Gastroesophageal sphincter (tissue), 4 donors: ENCODE data around the gene QSOX1. TPM values are rescaled to one million over a fixed set of nuclear protein-coding genes. Genes with fewer than 3 reads are reported as not detected.

Experiments
- ATAC-seq: fragments of 150-250 bp; one replicate; pipeline ENCODE4 v1.9.1; 2016; ENCODE audit warnings: mild to moderate bottlenecking, moderate library complexity
- H3K27ac ChIP-seq, 4 donors: fragments of 200-600 bp; sonication (generic) in 3 of 4; 1 replicate in 3 of 4; 2 replicates in 1 of 4; pipeline ENCODE4 v1.5.1; 2016 to 2019
- H3K27me3 ChIP-seq: fragments of 200-600 bp; sonication (generic); one replicate; pipeline ENCODE4 v1.5.1; 2019
- H3K36me3 ChIP-seq, 2 donors: fragments of 200-600 bp; sonication (generic); one replicate each; pipeline ENCODE4 v1.5.1; 2019; ENCODE audit warnings: control low read depth in 1 of 2
- H3K4me1 ChIP-seq, 3 donors: fragments of 200-600 bp; sonication (generic); 1 replicate in 2 of 3; 2 replicates in 1 of 3; pipeline ENCODE4 v1.5.1; 2016 to 2019; ENCODE audit warnings: control low read depth in 2 of 3
- H3K4me3 ChIP-seq, 2 donors: fragments of 200-600 bp; sonication (generic); one replicate each; pipeline ENCODE4 v1.5.1; 2019; ENCODE audit warnings: mild to moderate bottlenecking in 1 of 2, moderate library complexity in 1 of 2
- H3K9me3 ChIP-seq, 3 donors: fragments of 200-600 bp; sonication (generic); one replicate each; pipeline ENCODE4 v1.5.1; 2017 to 2019; ENCODE audit warnings: control low read depth in 2 of 3
- EP300 ChIP-seq: sonication (generic); formaldehyde crosslinking; IDR thresholded peaks from one replicate; pipeline ENCODE4 v1.6.1; 2017; ENCODE audit warnings: antibody characterized with exemption, mild to moderate bottlenecking
- POLR2A ChIP-seq, 2 donors: fragments of 450-650 bp; IDR thresholded peaks; one replicate each; pipeline ENCODE4 v1.6.1; 2017; ENCODE audit warnings: antibody characterized with exemption in 2 of 2, mild to moderate bottlenecking in 2 of 2, moderate library complexity in 1 of 2
- POLR2AphosphoS5 ChIP-seq: sonication (generic); formaldehyde crosslinking; IDR thresholded peaks from one replicate; pipeline ENCODE4 v1.6.1; 2017; ENCODE audit warnings: antibody characterized with exemption
- WGBS, 2 donors: methylation state at CpG; one replicate each; pipeline ENCODE4 v1.1.5; 2018; ENCODE audit warnings: low coverage in 1 of 2; 5-methylcytosine and 5-hydroxymethylcytosine counted together
- total RNA-seq, 4 donors: library from RNA; depleted of rRNA; stranded (reverse); fragments of >200 nt; gene quantifications; one replicate each; pipeline ENCODE4 v1.1.0, GENCODE V29; 2016
- TF ChIP-seq, protein P1 (sequence below), 4 experiments: fragments of 200-600 bp in 2 of 4; fragments of 450-650 bp in 2 of 4; sonication (generic) in 1 of 4; IDR thresholded peaks; one replicate each; pipeline ENCODE4 v1.5.1; 2017 to 2019; ENCODE audit warnings: antibody characterized with exemption in 4 of 4, mild to moderate bottlenecking in 2 of 4, moderate library complexity in 2 of 4

The QSOX1 gene
- total RNA-seq, 4 donors from 2014 or later = 71.5 to 132 (median 106) TPM

DNA sequence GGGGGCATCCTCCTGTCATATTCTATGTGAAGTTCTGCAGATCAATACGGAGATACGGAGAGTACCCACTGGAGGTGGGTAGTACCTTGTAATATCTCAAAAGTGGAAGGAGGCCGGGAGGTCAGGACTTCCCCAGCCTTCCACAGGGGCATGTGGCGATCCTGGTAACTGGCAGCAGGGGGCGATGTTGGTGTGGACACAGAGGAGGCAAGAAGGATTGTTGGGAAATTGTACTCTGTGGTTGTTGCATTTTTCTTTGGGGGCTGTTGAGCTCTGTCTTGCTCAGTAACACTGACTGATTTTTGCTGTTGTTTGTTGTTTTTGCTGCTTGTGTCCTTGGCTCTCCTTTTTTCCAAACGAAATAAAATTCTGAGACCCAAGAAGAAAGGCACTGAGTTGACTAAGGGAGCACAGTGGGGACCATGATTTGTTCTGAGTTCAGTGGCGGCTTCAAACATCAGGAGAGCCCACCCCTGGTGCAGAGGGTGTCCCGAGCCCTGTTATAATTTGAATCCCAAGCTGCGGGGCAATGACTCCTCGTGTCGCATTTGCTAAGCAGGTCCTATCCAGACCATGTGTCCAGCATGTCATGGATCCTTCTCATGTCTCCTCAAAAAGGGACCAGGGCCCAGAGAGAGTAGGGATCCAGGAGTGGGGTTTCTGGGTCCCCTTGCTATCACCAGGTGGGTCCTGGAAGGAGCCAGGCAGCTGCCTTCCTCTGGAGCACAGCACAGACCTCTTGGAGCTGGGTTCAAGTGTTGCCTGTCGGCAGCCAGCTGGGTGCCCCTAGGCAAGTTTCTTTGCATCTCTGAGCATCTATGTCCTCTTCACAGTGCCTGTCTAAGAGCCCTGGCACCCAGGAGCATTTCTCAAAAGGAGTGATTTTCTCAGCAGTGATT is 98.2 kb downstream of the QSOX1 start:
- Histone ChIP-seq H3K4me1 (no peaks in the 10 kb centered on the region), H3K36me3 (no peaks in the 10 kb centered on the region), H3K27ac (no peak overlapping the region), H3K27me3 (peaks cover 84% of the 10 kb centered on the region), H3K4me3 (no peak overlapping the region), H3K9me3 (no peaks in the 10 kb centered on the region)
- peak; percentile 28 for ATAC-seq
- TF ChIP-seq, protein P1, sequence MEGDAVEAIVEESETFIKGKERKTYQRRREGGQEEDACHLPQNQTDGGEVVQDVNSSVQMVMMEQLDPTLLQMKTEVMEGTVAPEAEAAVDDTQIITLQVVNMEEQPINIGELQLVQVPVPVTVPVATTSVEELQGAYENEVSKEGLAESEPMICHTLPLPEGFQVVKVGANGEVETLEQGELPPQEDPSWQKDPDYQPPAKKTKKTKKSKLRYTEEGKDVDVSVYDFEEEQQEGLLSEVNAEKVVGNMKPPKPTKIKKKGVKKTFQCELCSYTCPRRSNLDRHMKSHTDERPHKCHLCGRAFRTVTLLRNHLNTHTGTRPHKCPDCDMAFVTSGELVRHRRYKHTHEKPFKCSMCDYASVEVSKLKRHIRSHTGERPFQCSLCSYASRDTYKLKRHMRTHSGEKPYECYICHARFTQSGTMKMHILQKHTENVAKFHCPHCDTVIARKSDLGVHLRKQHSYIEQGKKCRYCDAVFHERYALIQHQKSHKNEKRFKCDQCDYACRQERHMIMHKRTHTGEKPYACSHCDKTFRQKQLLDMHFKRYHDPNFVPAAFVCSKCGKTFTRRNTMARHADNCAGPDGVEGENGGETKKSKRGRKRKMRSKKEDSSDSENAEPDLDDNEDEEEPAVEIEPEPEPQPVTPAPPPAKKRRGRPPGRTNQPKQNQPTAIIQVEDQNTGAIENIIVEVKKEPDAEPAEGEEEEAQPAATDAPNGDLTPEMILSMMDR (IDR thresholded peaks at IDR 0.05) = peak in 3 of 4 experiments; percentile 54 to 72 (median 57)
- TF ChIP-seq POLR2A (IDR thresholded peaks at IDR 0.05) = no peak
- TF ChIP-seq POLR2AphosphoS5 = no peak
- TF ChIP-seq EP300 = no peak
- WGBS, 2 donors = 58 to 63% methylated on average over 3 to 8 of the region's 12 CpGs

Other genes with a start within 250 kb of the QSOX1 start
- 10 to 100 TPM; 74.4 to 89.0 (median 82.0) TPM for gene CEP350, start 200.1 kb upstream of the QSOX1 start, total RNA-seq
- not detected for gene LHX4, start 75.4 kb downstream of the QSOX1 start, total RNA-seq